Neural progenitor cell (in vitro differentiated cells): Measurements from ENCODE around the gene ELAVL3. TPM values are rescaled to one million over a fixed set of nuclear protein-coding genes. Genes with fewer than 3 reads are reported as not detected.

Experiments
- DNase-seq: peaks from one replicate; pipeline ENCODE4 v3.0.0-alpha.2; 2016; ENCODE audit warnings: low spot score
- H2AFZ ChIP-seq: fragments of 200-600 bp; sonication (generic); replicated peaks from 2 replicates; pipeline ENCODE4 v1.6.1; 2016; ENCODE audit warnings: antibody characterized with exemption
- H3F3A ChIP-seq: fragments of 200-600 bp; sonication (generic); 2 replicates; pipeline ENCODE4 v1.6.1; 2016; ENCODE audit warnings: antibody characterized with exemption, low read depth
- H3K27ac ChIP-seq: fragments of 200-600 bp; sonication (generic); 2 replicates; pipeline ENCODE4 v1.5.1; 2016; ENCODE audit warnings: mild to moderate bottlenecking
- H3K27me3 ChIP-seq: fragments of 200-600 bp; sonication (generic); 2 replicates; pipeline ENCODE4 v1.6.1; 2016; ENCODE audit warnings: mild to moderate bottlenecking, moderate library complexity
- H3K36me3 ChIP-seq: fragments of 200-600 bp; sonication (generic); 2 replicates; pipeline ENCODE4 v1.5.1; 2016
- H3K4me1 ChIP-seq: fragments of 200-600 bp; sonication (generic); 2 replicates; pipeline ENCODE4 v1.6.1; 2016; ENCODE audit warnings: mixed run types
- H3K4me2 ChIP-seq: fragments of 200-600 bp; sonication (generic); 2 replicates; pipeline ENCODE4 v1.6.1; 2016
- H3K4me3 ChIP-seq: fragments of 200-600 bp; sonication (generic); 2 replicates; pipeline ENCODE4 v1.5.1; 2016
- H3K79me2 ChIP-seq: fragments of 200-600 bp; sonication (generic); 2 replicates; pipeline ENCODE4 v1.6.1; 2016; ENCODE audit warnings: low read depth
- H3K9ac ChIP-seq: fragments of 200-600 bp; sonication (generic); 2 replicates; pipeline ENCODE4 v1.6.1; 2016
- H3K9me3 ChIP-seq: fragments of 200-600 bp; sonication (generic); 2 replicates; pipeline ENCODE4 v1.5.1; 2016; ENCODE audit warnings: low read depth
- H4K20me1 ChIP-seq: fragments of 200-600 bp; sonication (generic); 2 replicates; pipeline ENCODE4 v1.6.1; 2016; ENCODE audit warnings: low read depth
- H3K27ac Mint-ChIP-seq: 3 replicates; pipeline ENCODE4 v1.8.0; 2021; ENCODE audit warnings: mixed read lengths
- H3K27me3 Mint-ChIP-seq: 2 replicates; pipeline ENCODE4 v1.8.0; 2022; ENCODE audit warnings: low read depth, mild to moderate bottlenecking, inconsistent platforms, moderate library complexity, mixed read lengths; ENCODE audit not compliant: insufficient read depth
- H3K36me3 Mint-ChIP-seq: 3 replicates; pipeline ENCODE4 v1.8.0; 2021; ENCODE audit warnings: mixed read lengths
- H3K4me1 Mint-ChIP-seq: 3 replicates; pipeline ENCODE4 v1.8.0; 2021; ENCODE audit warnings: mixed read lengths
- H3K4me3 Mint-ChIP-seq: 3 replicates; pipeline ENCODE4 v1.8.0; 2021; ENCODE audit warnings: mild to moderate bottlenecking, moderate library complexity, mixed read lengths
- H3K9me3 Mint-ChIP-seq: 3 replicates; pipeline ENCODE4 v1.8.0; 2020; ENCODE audit warnings: mixed read lengths
- EZH2 ChIP-seq: fragments of 200-600 bp; sonication (generic); IDR thresholded peaks from 2 replicates; pipeline ENCODE4 v1.6.1; 2017; ENCODE audit warnings: antibody characterized with exemption, mild to moderate bottlenecking, moderate library complexity
- EZH2phosphoT487 ChIP-seq: fragments of 200-600 bp; sonication (generic); IDR thresholded peaks from 2 replicates; pipeline ENCODE4 v1.6.1; 2017; ENCODE audit warnings: antibody characterized with exemption
- total RNA-seq: library from RNA; depleted of rRNA; stranded (reverse); fragments of >200 nt; gene quantifications from 2 replicates; pipeline ENCODE4 v1.2.3, GENCODE V29; 2015; ENCODE audit warnings: low replicate concordance
- TF ChIP-seq, protein P1 (sequence below): fragments of 200-600 bp; sonication (generic); IDR thresholded peaks from 2 replicates; pipeline ENCODE4 v1.5.1; 2017; ENCODE audit warnings: antibody characterized with exemption, mild to moderate bottlenecking

ELAVL3 gene
- total RNA-seq, 1 donor from 2014 or later: not detected

DNA sequence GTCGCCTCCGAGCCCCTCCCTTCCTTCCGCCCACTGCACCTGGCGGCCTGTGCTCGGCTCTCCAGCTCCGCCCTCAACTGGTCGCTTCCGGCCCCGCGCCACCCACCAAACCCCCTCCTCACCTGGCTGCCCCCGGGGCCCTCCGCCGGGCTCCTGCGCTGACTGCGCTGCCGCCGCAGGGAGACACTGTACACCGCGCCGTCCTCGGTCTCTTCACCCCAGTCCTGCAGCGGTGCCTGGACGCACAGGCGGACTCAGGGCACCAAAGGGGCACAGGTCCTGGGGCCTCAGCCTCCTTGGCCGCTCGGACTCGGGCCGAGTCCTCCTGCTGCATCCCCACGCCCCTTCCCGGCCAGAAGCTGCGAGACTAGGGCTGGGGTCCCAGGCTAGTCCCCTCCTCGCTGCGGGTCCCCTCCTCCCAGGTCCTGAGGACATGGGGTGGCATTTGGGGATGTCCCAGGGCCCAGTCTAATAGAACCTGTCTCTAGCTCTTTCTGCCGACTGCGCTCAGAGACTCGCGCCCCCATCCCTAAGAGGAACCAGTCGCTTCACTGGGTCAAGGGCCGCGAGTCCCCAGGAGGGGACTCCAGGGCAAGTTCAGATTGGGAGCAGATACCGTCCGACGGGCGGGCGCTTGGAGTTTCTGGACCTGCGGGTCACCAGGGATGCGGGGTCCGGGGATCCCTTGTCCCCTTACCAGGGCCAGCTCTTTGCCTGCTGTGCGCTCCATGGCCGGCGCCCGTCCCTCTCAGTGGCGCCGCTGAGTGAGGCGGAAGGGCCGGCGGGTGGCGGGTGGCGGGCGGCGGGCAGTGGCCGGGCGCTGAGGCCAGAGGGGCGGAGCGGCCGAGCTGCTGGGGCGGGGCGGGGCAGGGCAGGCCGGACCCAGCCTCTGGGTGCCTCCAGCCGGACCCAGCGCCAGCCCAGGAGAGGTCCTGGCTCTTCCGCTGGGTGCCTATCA lies 62.0 kb downstream of the ELAVL3 start, which contains the start of gene RGL3:
Gene RGL3, minus strand, starts transcription at position 766 of the 958 bp plus-strand sequence. Its CDS starts 36 bp downstream, at position 730.
- Histone ChIP-seq H3F3A (peaks cover 28% of the 10 kb centered on the region), H2AFZ (peak within 1 kb of the TSS; percentile 53), H4K20me1 (peaks cover 4% of the 10 kb centered on the region), H3K79me2 (no peaks in the 10 kb centered on the region), H3K27ac (no peak within 1 kb of the TSS), H3K4me1 (peaks cover 8% of the 10 kb centered on the region), H3K4me3 (peak within 1 kb of the TSS; percentile 64), H3K36me3 (no peaks in the 10 kb centered on the region), H3K27me3 (peaks cover 70% of the 10 kb centered on the region), H3K9me3 (no peaks in the 10 kb centered on the region), H3K9ac (no peak within 1 kb of the TSS), H3K4me2 (peak within 1 kb of the TSS; percentile 95)
- Mint-ChIP-seq H3K4me1 (peaks cover 12% of the 10 kb centered on the region), H3K27me3 (peaks cover 75% of the 10 kb centered on the region), H3K27ac (no peak within 1 kb of the TSS), H3K9me3 (peaks cover 8% of the 10 kb centered on the region), H3K36me3 (no peaks in the 10 kb centered on the region), H3K4me3 (peak within 1 kb of the TSS; percentile 81)
- TF ChIP-seq EZH2phosphoT487 (peak; percentile 81), EZH2 (peak; percentile 82)
- TF ChIP-seq, protein P1, sequence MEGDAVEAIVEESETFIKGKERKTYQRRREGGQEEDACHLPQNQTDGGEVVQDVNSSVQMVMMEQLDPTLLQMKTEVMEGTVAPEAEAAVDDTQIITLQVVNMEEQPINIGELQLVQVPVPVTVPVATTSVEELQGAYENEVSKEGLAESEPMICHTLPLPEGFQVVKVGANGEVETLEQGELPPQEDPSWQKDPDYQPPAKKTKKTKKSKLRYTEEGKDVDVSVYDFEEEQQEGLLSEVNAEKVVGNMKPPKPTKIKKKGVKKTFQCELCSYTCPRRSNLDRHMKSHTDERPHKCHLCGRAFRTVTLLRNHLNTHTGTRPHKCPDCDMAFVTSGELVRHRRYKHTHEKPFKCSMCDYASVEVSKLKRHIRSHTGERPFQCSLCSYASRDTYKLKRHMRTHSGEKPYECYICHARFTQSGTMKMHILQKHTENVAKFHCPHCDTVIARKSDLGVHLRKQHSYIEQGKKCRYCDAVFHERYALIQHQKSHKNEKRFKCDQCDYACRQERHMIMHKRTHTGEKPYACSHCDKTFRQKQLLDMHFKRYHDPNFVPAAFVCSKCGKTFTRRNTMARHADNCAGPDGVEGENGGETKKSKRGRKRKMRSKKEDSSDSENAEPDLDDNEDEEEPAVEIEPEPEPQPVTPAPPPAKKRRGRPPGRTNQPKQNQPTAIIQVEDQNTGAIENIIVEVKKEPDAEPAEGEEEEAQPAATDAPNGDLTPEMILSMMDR: no peak
- peak; percentile 67 for DNase-seq

DNA sequence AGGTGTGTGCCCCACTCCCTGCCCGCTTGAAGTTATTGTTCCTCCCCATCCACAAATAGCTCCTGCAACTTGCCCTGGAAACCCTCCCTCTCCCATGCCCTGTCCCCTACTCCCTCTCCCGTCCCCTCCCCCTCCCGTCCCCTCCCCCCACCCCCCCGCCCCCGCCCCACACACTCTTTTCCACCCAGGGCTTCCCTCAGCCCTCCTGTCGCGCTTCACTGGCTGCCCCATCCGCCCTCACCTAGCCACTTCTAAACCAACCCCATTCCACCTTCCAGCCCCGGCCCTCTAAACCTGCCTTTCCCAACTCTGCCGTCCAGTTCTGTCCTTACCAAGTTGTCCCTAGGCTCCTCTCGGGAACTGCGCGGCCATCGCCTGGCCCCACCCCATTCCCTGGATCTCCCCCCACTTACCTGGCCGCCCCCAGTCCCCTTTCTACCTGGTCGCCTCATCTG lies 62.7 kb downstream of the ELAVL3 start:
- no peak overlapping the region for H3K9ac ChIP-seq
- peak overlapping the region; percentile 53 for H2AFZ ChIP-seq
- peaks cover 63% of the 10 kb centered on the region for H3K27me3 ChIP-seq
- Mint-ChIP-seq H3K4me3 (peak overlapping the region; percentile 67), H3K9me3 (peaks cover 6% of the 10 kb centered on the region), H3K27ac (no peak overlapping the region), H3K27me3 (peaks cover 68% of the 10 kb centered on the region), H3K4me1 (peaks cover 12% of the 10 kb centered on the region), H3K36me3 (no peaks in the 10 kb centered on the region)
- H4K20me1 ChIP-seq: peaks cover 4% of the 10 kb centered on the region
- TF ChIP-seq EZH2phosphoT487 (no peak), EZH2 (no peak)
- TF ChIP-seq, protein P1: no peak
- H3K9me3 ChIP-seq: no peaks in the 10 kb centered on the region
- H3K36me3 ChIP-seq: no peaks in the 10 kb centered on the region
- H3F3A ChIP-seq: peaks cover 28% of the 10 kb centered on the region
- peaks cover 8% of the 10 kb centered on the region for H3K4me1 ChIP-seq
- no peak for DNase-seq
- peak overlapping the region; percentile 64 for H3K4me3 ChIP-seq
- H3K4me2 ChIP-seq: peak overlapping the region; percentile 95
- no peak overlapping the region for H3K27ac ChIP-seq
- H3K79me2 ChIP-seq: no peaks in the 10 kb centered on the region

DNA sequence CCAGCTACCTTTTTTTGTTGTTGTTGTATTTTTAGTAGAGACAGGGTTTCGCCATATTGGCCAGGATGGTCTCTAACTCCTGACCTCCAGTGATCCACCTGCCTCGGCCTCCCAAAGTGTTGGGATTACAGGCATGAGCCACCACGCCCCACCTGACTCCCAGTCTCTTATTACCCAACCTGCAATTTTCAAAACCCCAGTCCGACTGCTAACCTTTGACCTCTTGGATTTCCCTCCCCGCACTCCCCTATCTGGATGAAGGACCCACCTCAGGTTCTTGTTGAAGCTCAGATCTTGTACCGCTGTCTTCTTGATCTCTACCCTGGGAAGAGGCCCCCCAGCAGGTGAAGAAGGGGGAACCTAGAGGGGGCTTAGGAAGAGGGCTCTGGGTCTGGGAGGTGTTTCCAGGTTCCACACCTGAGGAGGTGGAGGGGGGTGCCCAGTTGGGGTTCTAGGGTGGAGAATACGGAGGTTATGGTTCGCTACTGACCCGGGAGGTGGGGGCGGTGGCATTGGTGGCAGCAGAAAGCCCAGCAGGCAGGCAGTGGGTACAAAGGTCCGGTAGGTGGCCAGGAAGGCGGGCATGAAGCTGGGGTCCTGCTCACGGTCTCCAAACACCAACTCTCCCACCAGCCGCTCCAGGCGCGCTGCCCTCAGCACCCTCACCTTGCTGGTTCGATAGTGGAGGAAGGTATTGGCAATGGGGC lies 64.3 kb downstream of the ELAVL3 start:
- Mint-ChIP-seq H3K4me3 (no peak overlapping the region), H3K36me3 (no peaks in the 10 kb centered on the region), H3K4me1 (peaks cover 12% of the 10 kb centered on the region), H3K27ac (no peak overlapping the region), H3K9me3 (peaks cover 3% of the 10 kb centered on the region), H3K27me3 (peaks cover 58% of the 10 kb centered on the region)
- peaks cover 46% of the 10 kb centered on the region for H3K27me3 ChIP-seq
- H3K79me2 ChIP-seq: no peaks in the 10 kb centered on the region
- DNase-seq: no peak
- peaks cover 18% of the 10 kb centered on the region for H3F3A ChIP-seq
- H3K4me3 ChIP-seq: no peak overlapping the region
- H4K20me1 ChIP-seq: peaks cover 4% of the 10 kb centered on the region
- TF ChIP-seq EZH2phosphoT487: no peak
- TF ChIP-seq, protein P1: no peak
- TF ChIP-seq EZH2: no peak
- no peaks in the 10 kb centered on the region for H3K9me3 ChIP-seq
- no peaks in the 10 kb centered on the region for H3K36me3 ChIP-seq
- no peak overlapping the region for H3K9ac ChIP-seq
- peaks cover 8% of the 10 kb centered on the region for H3K4me1 ChIP-seq
- no peak overlapping the region for H3K27ac ChIP-seq
- H2AFZ ChIP-seq: no peak overlapping the region
- H3K4me2 ChIP-seq: no peak overlapping the region
